ENCODE data around the gene FAM131A.

DNA sequence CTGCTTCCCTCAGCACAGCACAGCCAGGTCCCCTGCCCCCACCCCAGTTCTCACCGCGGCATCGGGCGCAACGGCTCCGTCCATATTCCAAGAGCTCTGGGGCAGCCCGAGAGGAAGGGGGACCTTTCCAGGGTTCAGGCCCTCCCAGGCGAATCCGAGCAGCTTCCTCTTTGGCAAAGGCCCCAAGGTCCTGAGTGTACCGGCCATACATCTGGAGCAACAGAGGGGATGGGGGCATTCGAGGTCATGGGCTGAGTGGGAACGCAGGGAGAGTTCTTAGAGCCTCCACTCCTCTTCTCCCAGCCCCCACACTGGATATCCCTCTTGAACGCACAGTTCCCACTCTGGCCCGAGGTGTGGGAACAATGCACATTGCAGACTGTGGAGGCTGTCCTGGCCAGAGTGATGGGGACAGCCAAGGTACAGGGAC, 21.5 kb downstream of the FAM131A start:
- TF ChIP-seq FOS (IDR thresholded peaks at IDR 0.05; ENCODE audit: borderline replicate concordance, insufficient read depth, low read length) (no peak), POLR2A (IDR thresholded peaks at IDR 0.05; ENCODE audit: low read depth, low read length) (no peak), POLR2AphosphoS5 (IDR thresholded peaks at IDR 0.05; ENCODE audit: insufficient read depth, low read depth, low read length) (no peak)

All from endothelial cell of umbilical vein (primary cell).